HFF-Myc (cell line): Measurements from ENCODE around the gene CAMP.
"Not testable (repeated sequence)": the region's sequence is repeated elsewhere in the genome, so short reads cannot be mapped to it uniquely, and the experiment has no call there.

Source experiments
- DNase-seq: peaks from one replicate; pipeline ENCODE4 v3.0.0-alpha.2; 2011; ENCODE audit warnings: low read depth; ENCODE audit errors: extremely low read depth
- H3K4me3 ChIP-seq: replicated peaks from 2 replicates; pipeline ENCODE4 v1.5.1; 2011; ENCODE audit warnings: low read depth, mild to moderate bottlenecking, control low read depth, low read length
- CTCF ChIP-seq: IDR thresholded peaks from 2 replicates; pipeline ENCODE4 v1.5.1; 2012; ENCODE audit warnings: mild to moderate bottlenecking, low read depth, low read length, control low read depth; ENCODE audit errors: missing control alignments

CAMP gene

GRCh38 chr3:48268936-48269561 is 45.8 kb downstream of the CAMP start:
- no peak for DNase-seq

GRCh38 chr3:48269592-48269991 is 46.3 kb downstream of the CAMP start:
- no peak overlapping the region for H3K4me3 ChIP-seq
- DNase-seq: no peak
- TF ChIP-seq CTCF: no peak

More at GRCh38 chr3:48268936-48269561, 45.8 kb downstream of the CAMP start:
- no peak for TF ChIP-seq CTCF
- no peak overlapping the region for H3K4me3 ChIP-seq

GRCh38 chr3:48270306-48270705 is 47.0 kb downstream of the CAMP start:
- no peak for DNase-seq
- TF ChIP-seq CTCF: no peak
- H3K4me3 ChIP-seq: no peak overlapping the region

DNA sequence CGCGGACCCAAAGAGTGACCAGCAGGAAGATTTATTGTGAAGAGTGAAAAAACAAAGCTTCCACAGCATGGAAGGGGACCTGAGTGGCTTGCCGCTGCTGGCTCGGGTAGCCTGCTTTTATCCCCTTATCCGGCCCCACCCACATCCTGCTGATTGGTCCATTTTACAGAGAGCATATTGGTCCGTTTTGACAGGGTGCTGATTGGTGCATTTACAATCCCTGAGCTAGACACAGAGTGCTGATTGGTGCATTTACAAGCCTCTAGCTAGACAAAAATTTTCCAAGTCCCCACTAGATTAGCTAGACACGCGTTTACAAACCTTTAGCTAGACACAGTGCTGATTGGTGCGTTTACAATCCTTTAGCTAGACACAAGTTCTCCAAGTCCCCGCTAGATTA is 47.9 kb downstream of the CAMP start:
- H3K4me3 ChIP-seq, DNase-seq: not testable (repeated sequence)

- H3K4me3 ChIP-seq: no peak overlapping the region
- TF ChIP-seq CTCF: no peak
- no peak for DNase-seq
These were observed 48.6 kb downstream of the CAMP start for GRCh38 chr3:48271763-48272498.

DNA sequence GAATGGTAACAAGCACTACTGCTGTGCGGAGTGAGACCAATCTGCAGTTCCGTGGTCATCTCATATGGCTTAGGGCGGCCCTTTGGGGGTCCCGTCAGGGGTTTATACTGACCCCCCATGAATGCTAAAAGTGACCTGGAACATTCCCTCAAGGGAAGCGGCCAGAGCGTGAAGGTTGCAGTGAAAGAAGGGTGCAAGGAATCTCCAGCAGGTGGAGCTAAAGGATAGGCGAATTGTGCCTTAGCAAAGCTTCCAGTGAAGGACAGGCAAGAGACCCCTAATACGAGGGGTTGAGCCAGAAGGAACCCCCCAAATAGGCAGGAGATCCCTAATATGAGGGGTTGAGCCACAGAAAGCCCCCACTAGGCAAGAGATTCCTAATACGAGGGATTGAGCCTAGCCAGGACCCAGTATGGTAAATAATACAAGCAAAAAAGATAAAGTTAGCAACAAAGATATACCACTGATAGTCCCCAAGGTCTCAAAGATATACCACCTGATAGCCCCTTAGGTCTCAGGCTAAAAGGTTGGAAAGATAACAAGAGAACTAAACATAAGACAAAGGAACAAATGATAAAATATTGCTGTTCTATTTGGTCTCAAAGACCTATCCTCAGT is 50.4 kb downstream of the CAMP start:
- no peak overlapping the region for H3K4me3 ChIP-seq
- DNase-seq: peak; percentile 47
- TF ChIP-seq CTCF: peak; percentile 83

GRCh38 chr3:48274452-48274851 is 51.2 kb downstream of the CAMP start:
- no peak for DNase-seq
- no peak overlapping the region for H3K4me3 ChIP-seq
- no peak for TF ChIP-seq CTCF
